22Rv1 (cell line): ENCODE data around the gene OR2C1.
A peak's percentile ranks its signal among the peaks of the same experiment; 100 is the strongest.

Source experiments
- H3K27ac ChIP-seq: fragments of 450-650 bp; 2 replicates; pipeline ENCODE4 v1.5.1; 2017
- CTCF ChIP-seq: fragments of 450-650 bp; IDR thresholded peaks from 2 replicates; pipeline ENCODE4 v1.5.1; 2017; ENCODE audit warnings: mild to moderate bottlenecking
- ZFX ChIP-seq: fragments of 450-650 bp; IDR thresholded peaks from 2 replicates; pipeline ENCODE4 v1.6.1; 2017; ENCODE audit warnings: antibody characterized with exemption, borderline replicate concordance

OR2C1 gene

GRCh38 chr16:3362931-3363330 lies 7.2 kb downstream of the OR2C1 start:
- H3K27ac ChIP-seq = no peak overlapping the region
- TF ChIP-seq ZFX (no peak), CTCF (no peak)

GRCh38 chr16:3363793-3364192 lies 8.1 kb downstream of the OR2C1 start:
- TF ChIP-seq ZFX (no peak), CTCF (no peak)
- H3K27ac ChIP-seq = peak overlapping the region; percentile 90

- no peak for TF ChIP-seq CTCF
- TF ChIP-seq ZFX = no peak
- peak overlapping the region; percentile 90 for H3K27ac ChIP-seq
Measured at GRCh38 chr16:3364774-3365427, 9.2 kb downstream of the OR2C1 start.

GRCh38 chr16:3369073-3369472 lies 13.4 kb downstream of the OR2C1 start:
- no peak overlapping the region for H3K27ac ChIP-seq
- TF ChIP-seq ZFX (no peak), CTCF (no peak)

- no peak overlapping the region for H3K27ac ChIP-seq
- TF ChIP-seq ZFX (no peak), CTCF (no peak)
Measured at GRCh38 chr16:3375680-3376079, 20.0 kb downstream of the OR2C1 start.

GRCh38 chr16:3377917-3378316 lies 22.2 kb downstream of the OR2C1 start:
- no peak for TF ChIP-seq CTCF
- no peak for TF ChIP-seq ZFX

GRCh38 chr16:3383045-3383448 lies 27.4 kb downstream of the OR2C1 start:
- no peak overlapping the region for H3K27ac ChIP-seq
- TF ChIP-seq ZFX (no peak), CTCF (no peak)

More at GRCh38 chr16:3377917-3378316, 22.2 kb downstream of the OR2C1 start:
- no peak overlapping the region for H3K27ac ChIP-seq
